Keratinocyte (primary cell): ENCODE measurements around the gene TMEM190. TPM values are rescaled to one million over a fixed set of nuclear protein-coding genes. Genes with fewer than 3 reads are reported as not detected.

Source experiments
- DNase-seq: peaks from one replicate; pipeline ENCODE4 v3.0.0-alpha.2; 2011; ENCODE audit warnings: low read depth, missing footprints, low spot score
- FAIRE-seq: peaks from 2 replicates; lab custom pipeline; 2011; peaks lifted over from hg19 to GRCh38; lab: Jason Lieb, UNC
- H2AFZ ChIP-seq: 2 replicates; pipeline ENCODE4 v1.6.0; 2012; ENCODE audit warnings: low read length, control low read depth, inconsistent platforms; ENCODE audit not compliant: control insufficient read depth
- H3K27ac ChIP-seq: 2 replicates; pipeline ENCODE4 v1.5.1; 2011; ENCODE audit warnings: low read length; ENCODE audit not compliant: control insufficient read depth, insufficient read depth
- H3K27me3 ChIP-seq: 3 replicates; pipeline ENCODE4 v1.6.0; 2011; ENCODE audit warnings: low read length; ENCODE audit not compliant: control insufficient read depth, insufficient read depth; ENCODE audit errors: extremely low read depth
- H3K36me3 ChIP-seq, 2 experiments: 2 replicates in 1 of 2; 3 replicates in 1 of 2; pipeline ENCODE4 v1.5.1; 2011; ENCODE audit warnings: low read length in 2 of 2, mild to moderate bottlenecking in 1 of 2; ENCODE audit not compliant: control insufficient read depth in 2 of 2, insufficient read depth in 2 of 2; ENCODE audit errors: extremely low read depth in 1 of 2
- H3K4me1 ChIP-seq: 3 replicates; pipeline ENCODE4 v1.5.1; 2011; ENCODE audit warnings: low read length; ENCODE audit not compliant: control insufficient read depth, insufficient read depth; ENCODE audit errors: extremely low read depth
- H3K4me2 ChIP-seq: 3 replicates; pipeline ENCODE4 v1.6.0; 2011; ENCODE audit warnings: low read depth, low read length; ENCODE audit not compliant: control insufficient read depth, insufficient read depth; ENCODE audit errors: extremely low read depth
- H3K4me3 ChIP-seq, 3 experiments: fragments of 200-600 bp in 1 of 3; sonication (generic) in 1 of 3; 2 replicates in 2 of 3; 3 replicates in 1 of 3; pipeline ENCODE4 v1.5.1; 2011 to 2016; ENCODE audit warnings: low read length in 3 of 3, mild to moderate bottlenecking in 3 of 3, control low read depth in 2 of 3, inconsistent platforms in 1 of 3, low read depth in 1 of 3, mixed read lengths in 1 of 3, mixed run types in 1 of 3, moderate library complexity in 1 of 3; ENCODE audit not compliant: control insufficient read depth in 2 of 3, insufficient read depth in 2 of 3; ENCODE audit errors: extremely low read depth in 1 of 3
- H3K79me2 ChIP-seq: 2 replicates; pipeline ENCODE4 v1.6.0; 2012; ENCODE audit warnings: low read length; ENCODE audit not compliant: control insufficient read depth, insufficient read depth
- H3K9ac ChIP-seq: 3 replicates; pipeline ENCODE4 v1.6.0; 2011; ENCODE audit warnings: low read length; ENCODE audit not compliant: control insufficient read depth, insufficient read depth; ENCODE audit errors: extremely low read depth
- H3K9me1 ChIP-seq: 3 replicates; pipeline ENCODE4 v1.6.0; 2011; ENCODE audit warnings: low read length; ENCODE audit not compliant: control insufficient read depth, insufficient read depth; ENCODE audit errors: extremely low read depth
- H3K9me3 ChIP-seq: 2 replicates; pipeline ENCODE4 v1.5.1; 2012; ENCODE audit warnings: low read depth, low read length; ENCODE audit not compliant: control insufficient read depth
- H4K20me1 ChIP-seq: 3 replicates; pipeline ENCODE4 v1.6.0; 2011; ENCODE audit warnings: low read length; ENCODE audit not compliant: control insufficient read depth, insufficient read depth; ENCODE audit errors: extremely low read depth
- EZH2 ChIP-seq: IDR thresholded peaks from one replicate; pipeline ENCODE4 v1.6.1; 2012; ENCODE audit warnings: inconsistent platforms, mild to moderate bottlenecking, low read length, moderate library complexity
- dilution Hi-C: fragments of 300-500 bp; cut with MboI; formaldehyde crosslinking; loops from one replicate; pipeline ENCODE4 v1.7.0; 2020; ENCODE audit warnings: low sequenced_read_pairs; ENCODE audit not compliant: extremely low pct_ligation_motif_present
- polyA plus RNA-seq, 5 experiments: library from polyadenylated mRNA; depleted of rRNA in 3 of 5; stranded (reverse) in 3 of 5; stranded (forward) in 1 of 5; unstranded in 1 of 5; fragments of >200 nt; gene quantifications; 1 replicate in 1 of 5; 2 replicates in 3 of 5; 3 replicates in 1 of 5; pipeline versions ENCODE4 v1.2.1 to v1.2.3, GENCODE V29; 2011 to 2012; ENCODE audit warnings: missing spikeins in 2 of 5, low read depth in 1 of 5, low replicate concordance in 1 of 5
- TF ChIP-seq, protein P1 (sequence below), 3 experiments: IDR thresholded peaks in 1 of 3; conservative IDR thresholded peaks in 1 of 3; optimal IDR thresholded peaks in 1 of 3; 2 replicates in 2 of 3; 3 replicates in 1 of 3; pipeline versions ENCODE3 to v1.5.1; 2011; ENCODE audit warnings: low read length in 3 of 3, mild to moderate bottlenecking in 3 of 3, moderate library complexity in 2 of 3, control low read depth in 1 of 3, inconsistent platforms in 1 of 3; ENCODE audit not compliant: insufficient read depth in 2 of 3; ENCODE audit errors: extremely low read depth in 1 of 3

TMEM190 gene
- polyA plus RNA-seq, 1 donor (not counting 4 experiments of a cell fraction or from before 2014, with no cell fraction given): not detected

DNA sequence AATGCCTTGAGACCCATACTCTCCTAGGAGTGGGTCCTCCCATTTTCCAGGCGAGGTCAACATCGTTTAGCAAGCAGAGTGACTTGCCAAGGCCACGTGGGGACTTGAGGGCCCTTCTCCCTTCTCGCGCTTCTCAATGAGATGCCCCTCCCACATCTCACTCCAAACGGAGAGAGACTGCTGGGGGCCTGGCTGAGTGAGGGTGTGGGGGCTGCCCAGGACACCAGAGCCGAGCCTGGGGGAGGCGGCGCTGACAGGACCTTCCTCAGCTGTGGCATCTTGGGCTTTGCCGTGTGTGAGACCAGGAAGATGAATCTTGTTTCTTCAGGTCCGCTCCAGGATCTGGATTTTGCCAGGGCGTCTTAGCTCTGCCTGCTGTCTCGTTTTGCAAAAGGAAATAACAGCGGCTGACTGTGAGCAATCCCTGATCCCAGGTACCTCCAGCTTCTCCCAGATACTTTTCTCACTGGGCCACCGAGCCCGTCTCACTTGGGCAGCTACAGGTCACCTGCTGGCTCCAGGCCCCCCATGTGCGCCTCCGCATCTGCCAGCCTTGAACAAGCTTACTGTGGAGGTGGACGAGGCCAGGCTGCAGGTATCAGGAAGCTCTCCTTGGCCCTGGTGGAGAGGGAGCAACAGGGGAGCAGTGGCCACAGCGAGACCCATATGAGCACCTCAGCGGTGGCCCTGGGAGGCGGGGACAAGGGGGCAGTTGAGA is 28.1 kb upstream of the TMEM190 start:
- Histone ChIP-seq H3K9me3 (no peaks in the 10 kb centered on the region), H4K20me1 (no peaks in the 10 kb centered on the region), H3K4me2 (no peak overlapping the region), H3K36me3 (peaks cover 0 to 8% of the 10 kb centered on the region in 2 experiments), H3K9me1 (no peaks in the 10 kb centered on the region), H3K4me1 (peaks cover 7% of the 10 kb centered on the region), H3K79me2 (no peaks in the 10 kb centered on the region), H3K4me3 (no peak overlapping the region), H3K27ac (no peak overlapping the region), H2AFZ (no peak overlapping the region), H3K27me3 (peaks cover 22% of the 10 kb centered on the region), H3K9ac (no peak overlapping the region)
- dilution Hi-C loops: no loop called here
- TF ChIP-seq EZH2: no peak
- TF ChIP-seq, protein P1, sequence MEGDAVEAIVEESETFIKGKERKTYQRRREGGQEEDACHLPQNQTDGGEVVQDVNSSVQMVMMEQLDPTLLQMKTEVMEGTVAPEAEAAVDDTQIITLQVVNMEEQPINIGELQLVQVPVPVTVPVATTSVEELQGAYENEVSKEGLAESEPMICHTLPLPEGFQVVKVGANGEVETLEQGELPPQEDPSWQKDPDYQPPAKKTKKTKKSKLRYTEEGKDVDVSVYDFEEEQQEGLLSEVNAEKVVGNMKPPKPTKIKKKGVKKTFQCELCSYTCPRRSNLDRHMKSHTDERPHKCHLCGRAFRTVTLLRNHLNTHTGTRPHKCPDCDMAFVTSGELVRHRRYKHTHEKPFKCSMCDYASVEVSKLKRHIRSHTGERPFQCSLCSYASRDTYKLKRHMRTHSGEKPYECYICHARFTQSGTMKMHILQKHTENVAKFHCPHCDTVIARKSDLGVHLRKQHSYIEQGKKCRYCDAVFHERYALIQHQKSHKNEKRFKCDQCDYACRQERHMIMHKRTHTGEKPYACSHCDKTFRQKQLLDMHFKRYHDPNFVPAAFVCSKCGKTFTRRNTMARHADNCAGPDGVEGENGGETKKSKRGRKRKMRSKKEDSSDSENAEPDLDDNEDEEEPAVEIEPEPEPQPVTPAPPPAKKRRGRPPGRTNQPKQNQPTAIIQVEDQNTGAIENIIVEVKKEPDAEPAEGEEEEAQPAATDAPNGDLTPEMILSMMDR (optimal IDR thresholded peaks at IDR 0.05 in 1 of 3, IDR thresholded peaks at IDR 0.05 in 1 of 3, conservative IDR thresholded peaks at IDR 0.05 in 1 of 3; ENCODE audit: extremely low read depth in 1 of 3, insufficient read depth in 2 of 3, low read length in 3 of 3): no peak
- FAIRE-seq (no peak), DNase-seq (no peak)

DNA sequence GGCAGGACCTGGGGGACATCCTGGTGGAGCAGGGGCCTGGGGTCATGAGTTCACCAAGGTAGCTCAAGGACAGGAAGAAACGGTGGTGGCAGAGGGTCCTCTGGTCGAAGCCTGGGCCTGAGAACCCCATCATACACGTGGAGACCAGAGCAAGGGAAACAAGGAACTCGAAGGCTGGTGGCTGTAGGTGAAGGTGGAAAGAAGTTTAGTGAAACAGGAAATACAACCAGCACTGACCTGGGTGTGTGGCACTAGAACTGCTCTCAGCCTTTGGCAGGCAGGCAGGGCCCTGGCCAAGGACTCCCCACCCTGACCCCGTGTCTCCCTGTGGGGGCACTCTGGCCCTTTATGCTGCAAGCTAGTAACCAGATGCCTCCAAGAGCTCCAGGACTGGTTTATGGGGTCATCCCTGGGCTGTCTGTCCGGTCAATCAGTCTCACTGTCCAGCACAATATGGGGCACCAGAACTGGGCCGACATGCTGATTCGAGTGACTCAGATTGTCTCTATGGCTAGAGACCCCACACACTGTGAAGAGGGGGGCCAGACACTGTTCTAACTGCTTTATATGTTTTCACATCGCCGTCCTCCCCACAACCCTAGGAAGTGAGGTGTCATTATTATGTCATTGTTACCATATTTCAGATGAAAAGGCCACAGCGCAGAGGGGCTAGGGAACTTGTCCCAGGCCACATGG is 25.9 kb upstream of the TMEM190 start:
- peaks cover 0 to 4% of the 10 kb centered on the region in 2 experiments for H3K36me3 ChIP-seq
- H3K79me2 ChIP-seq: no peaks in the 10 kb centered on the region
- H3K4me1 ChIP-seq: peaks cover 9% of the 10 kb centered on the region
- H3K9me1 ChIP-seq: no peaks in the 10 kb centered on the region
- DNase-seq (no peak), FAIRE-seq (no peak)
- H2AFZ ChIP-seq: no peak overlapping the region
- H3K9ac ChIP-seq: no peak overlapping the region
- H3K4me3 ChIP-seq: no peak overlapping the region
- dilution Hi-C loops: no loop called here
- H3K9me3 ChIP-seq: no peaks in the 10 kb centered on the region
- H3K27ac ChIP-seq: no peak overlapping the region
- no peak for TF ChIP-seq EZH2
- TF ChIP-seq, protein P1 (optimal IDR thresholded peaks at IDR 0.05 in 1 of 3, IDR thresholded peaks at IDR 0.05 in 1 of 3, conservative IDR thresholded peaks at IDR 0.05 in 1 of 3; ENCODE audit: extremely low read depth in 1 of 3, insufficient read depth in 2 of 3, low read length in 3 of 3): no peak
- no peak overlapping the region for H3K4me2 ChIP-seq
- H3K27me3 ChIP-seq: peaks cover 25% of the 10 kb centered on the region
- no peaks in the 10 kb centered on the region for H4K20me1 ChIP-seq
